H1 (cell line): ENCODE data around the gene PEAK3. TPM values are rescaled to one million over a fixed set of nuclear protein-coding genes. Genes with fewer than 3 reads are reported as not detected.
A peak's percentile ranks its signal among the peaks of the same experiment; 100 is the strongest.

Experiments used
- BRCA1 ChIP-seq: IDR thresholded peaks from 2 replicates; pipeline ENCODE4 v1.6.1; 2012; ENCODE audit warnings: low read depth, low read length, improper control_type of control experiment
- CBX5 ChIP-seq: fragments of 300-800, 300-1000 bp; sonication (generic); IDR thresholded peaks from 2 replicates; pipeline ENCODE4 v1.7.1; 2016; ENCODE audit warnings: antibody characterized with exemption, low read length, low read depth
- EZH2 ChIP-seq: fragments of 200-600 bp; sonication (generic); IDR thresholded peaks from 2 replicates; pipeline ENCODE4 v1.7.1; 2012; ENCODE audit warnings: low read depth, mild to moderate bottlenecking, moderate library complexity, low read length, inconsistent platforms; ENCODE audit not compliant: severe bottlenecking
- FOSL1 ChIP-seq: IDR thresholded peaks from 2 replicates; pipeline ENCODE4 v1.6.1; 2011; ENCODE audit warnings: mild to moderate bottlenecking, low read depth, low read length, moderate library complexity; ENCODE audit not compliant: insufficient read depth
- GTF2F1 ChIP-seq: IDR thresholded peaks from 2 replicates; pipeline ENCODE4 v1.6.1; 2012; ENCODE audit warnings: low read depth, low read length, improper control_type of control experiment, borderline replicate concordance
- HDAC6 ChIP-seq: IDR thresholded peaks from one replicate; pipeline ENCODE4 v1.7.1; 2012; ENCODE audit warnings: low read depth, mild to moderate bottlenecking, inconsistent platforms, low read length, moderate library complexity
- KDM1A ChIP-seq: fragments of 200-600, 300-600 bp; sonication (generic); IDR thresholded peaks from 2 replicates; pipeline ENCODE4 v1.7.1; 2016; ENCODE audit warnings: mild to moderate bottlenecking, low read length, borderline replicate concordance
- MAFK ChIP-seq: IDR thresholded peaks from 2 replicates; pipeline ENCODE4 v1.6.1; 2012; ENCODE audit warnings: low read depth, mild to moderate bottlenecking, improper control_type of control experiment, low read length
- NANOG ChIP-seq: IDR thresholded peaks from 2 replicates; pipeline ENCODE4 v1.6.1; 2011; ENCODE audit warnings: low read length, low read depth, mild to moderate bottlenecking, inconsistent platforms; ENCODE audit not compliant: insufficient read depth, poor library complexity, severe bottlenecking
- SIN3A ChIP-seq, 2 experiments: IDR thresholded peaks in 1 of 2; conservative IDR thresholded peaks in 1 of 2; 2 replicates each; pipeline ENCODE4 v1.6.1; 2011 to 2012; ENCODE audit warnings: low read length in 2 of 2, improper control_type of control experiment in 1 of 2, low read depth in 1 of 2, mild to moderate bottlenecking in 1 of 2
- SP1 ChIP-seq: IDR thresholded peaks from 2 replicates; pipeline ENCODE4 v1.6.1; 2011; ENCODE audit warnings: low read depth, low read length
- SP2 ChIP-seq: IDR thresholded peaks from 2 replicates; pipeline ENCODE4 v1.6.1; 2012; ENCODE audit warnings: mild to moderate bottlenecking, low read length, inconsistent platforms
- TAF1 ChIP-seq: IDR thresholded peaks from 2 replicates; pipeline ENCODE4 v1.6.1; 2011; ENCODE audit warnings: mild to moderate bottlenecking, low read depth, low read length
- polyA plus RNA-seq, 7 experiments: library from polyadenylated mRNA; depleted of rRNA in 3 of 7; stranded (reverse) in 5 of 7; unstranded in 2 of 7; fragments of >200 nt in 5 of 7; fragments of 200-250 nt in 2 of 7; gene quantifications; 1 replicate in 5 of 7; 2 replicates in 1 of 7; 4 replicates in 1 of 7; pipeline versions ENCODE4 v1.2.1 to v1.2.3, GENCODE V29; 2011 to 2013; ENCODE audit warnings: missing spikeins in 2 of 7, mixed read lengths in 2 of 7
- total RNA-seq: library from RNA; stranded (reverse); fragmentation: NEBNext Ultra II Directional; extraction: Animal tissue kit (Norgen Biotek cat#: 25700); gene quantifications from 2 replicates; pipeline ENCODE4 v1.2.1, GENCODE V29; 2021
- TF ChIP-seq, protein P1 (sequence below): IDR thresholded peaks from 2 replicates; pipeline ENCODE4 v1.6.1; 2012; ENCODE audit warnings: low read length, inconsistent platforms
- TF ChIP-seq, protein P2 (sequence below): IDR thresholded peaks from 2 replicates; pipeline ENCODE4 v1.6.1; 2012; ENCODE audit warnings: inconsistent platforms
- TF ChIP-seq, protein P3 (sequence below): IDR thresholded peaks from 2 replicates; pipeline ENCODE4 v1.6.1; 2011; ENCODE audit warnings: low read depth, mild to moderate bottlenecking, low read length; ENCODE audit not compliant: insufficient read depth

The PEAK3 gene
- total and polyA plus RNA-seq, 2 of the 8 experiments (the other 6 are each of a cell fraction or from before 2014, with no cell fraction given): not detected

DNA sequence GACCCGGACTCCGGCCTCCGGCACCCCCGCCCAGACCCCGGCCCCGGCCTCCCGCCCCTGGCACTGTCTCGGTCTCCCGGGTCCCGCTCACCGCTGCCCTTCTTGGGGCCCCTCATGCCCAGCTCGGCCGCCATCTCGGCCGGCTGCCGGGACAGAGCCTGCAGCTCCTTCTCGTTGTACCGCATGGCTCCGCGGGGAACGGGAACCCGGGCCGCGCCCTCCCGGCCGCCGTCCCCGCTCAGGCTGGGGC is 46.0 kb downstream of the PEAK3 start (continued):
- no peak for TF ChIP-seq MAFK
- TF ChIP-seq, protein P1, sequence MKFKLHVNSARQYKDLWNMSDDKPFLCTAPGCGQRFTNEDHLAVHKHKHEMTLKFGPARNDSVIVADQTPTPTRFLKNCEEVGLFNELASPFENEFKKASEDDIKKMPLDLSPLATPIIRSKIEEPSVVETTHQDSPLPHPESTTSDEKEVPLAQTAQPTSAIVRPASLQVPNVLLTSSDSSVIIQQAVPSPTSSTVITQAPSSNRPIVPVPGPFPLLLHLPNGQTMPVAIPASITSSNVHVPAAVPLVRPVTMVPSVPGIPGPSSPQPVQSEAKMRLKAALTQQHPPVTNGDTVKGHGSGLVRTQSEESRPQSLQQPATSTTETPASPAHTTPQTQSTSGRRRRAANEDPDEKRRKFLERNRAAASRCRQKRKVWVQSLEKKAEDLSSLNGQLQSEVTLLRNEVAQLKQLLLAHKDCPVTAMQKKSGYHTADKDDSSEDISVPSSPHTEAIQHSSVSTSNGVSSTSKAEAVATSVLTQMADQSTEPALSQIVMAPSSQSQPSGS: no peak
- TF ChIP-seq FOSL1: no peak
- no peak for TF ChIP-seq CBX5
- no peak for TF ChIP-seq GTF2F1
- TF ChIP-seq SP1: 0 out of 2 replicates have a peak, but pooled peaks have one; percentile 28
- TF ChIP-seq BRCA1: no peak
- TF ChIP-seq, protein P2, sequence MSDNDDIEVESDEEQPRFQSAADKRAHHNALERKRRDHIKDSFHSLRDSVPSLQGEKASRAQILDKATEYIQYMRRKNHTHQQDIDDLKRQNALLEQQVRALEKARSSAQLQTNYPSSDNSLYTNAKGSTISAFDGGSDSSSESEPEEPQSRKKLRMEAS: no peak; the same call in 1 of the 2 replicates
- no peak for TF ChIP-seq EZH2
- no peak; the same call in 1 of the 2 replicates for TF ChIP-seq TAF1
- no peak for TF ChIP-seq HDAC6
- TF ChIP-seq, protein P3, sequence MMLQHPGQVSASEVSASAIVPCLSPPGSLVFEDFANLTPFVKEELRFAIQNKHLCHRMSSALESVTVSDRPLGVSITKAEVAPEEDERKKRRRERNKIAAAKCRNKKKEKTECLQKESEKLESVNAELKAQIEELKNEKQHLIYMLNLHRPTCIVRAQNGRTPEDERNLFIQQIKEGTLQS: no peak
- 0 out of 4 replicates have a peak, but pooled peaks of 1 of the 2 experiments have one; percentile 69 for TF ChIP-seq SIN3A (conservative IDR thresholded peaks at IDR 0.05 in 1 of 2, IDR thresholded peaks at IDR 0.05 in 1 of 2; ENCODE audit: low read depth in 1 of 2, low read length in 2 of 2)
- TF ChIP-seq KDM1A: no peak
- TF ChIP-seq SP2: no peak
- peak; percentile 44 for TF ChIP-seq NANOG
